Germinal center (tissue), 1 donor: Measurements from ENCODE around the gene NSUN7.
A peak's percentile ranks its signal among the peaks of the same experiment; 100 is the strongest.
"Not testable (repeated sequence)": the region's sequence is repeated elsewhere in the genome, so short reads cannot be mapped to it uniquely, and the experiment has no call there.

Experiments
- DNase-seq: peaks from one replicate; pipeline ENCODE4 v3.0.0; 2012; ENCODE audit warnings: mixed read lengths, low spot score

NSUN7 gene, protein sequence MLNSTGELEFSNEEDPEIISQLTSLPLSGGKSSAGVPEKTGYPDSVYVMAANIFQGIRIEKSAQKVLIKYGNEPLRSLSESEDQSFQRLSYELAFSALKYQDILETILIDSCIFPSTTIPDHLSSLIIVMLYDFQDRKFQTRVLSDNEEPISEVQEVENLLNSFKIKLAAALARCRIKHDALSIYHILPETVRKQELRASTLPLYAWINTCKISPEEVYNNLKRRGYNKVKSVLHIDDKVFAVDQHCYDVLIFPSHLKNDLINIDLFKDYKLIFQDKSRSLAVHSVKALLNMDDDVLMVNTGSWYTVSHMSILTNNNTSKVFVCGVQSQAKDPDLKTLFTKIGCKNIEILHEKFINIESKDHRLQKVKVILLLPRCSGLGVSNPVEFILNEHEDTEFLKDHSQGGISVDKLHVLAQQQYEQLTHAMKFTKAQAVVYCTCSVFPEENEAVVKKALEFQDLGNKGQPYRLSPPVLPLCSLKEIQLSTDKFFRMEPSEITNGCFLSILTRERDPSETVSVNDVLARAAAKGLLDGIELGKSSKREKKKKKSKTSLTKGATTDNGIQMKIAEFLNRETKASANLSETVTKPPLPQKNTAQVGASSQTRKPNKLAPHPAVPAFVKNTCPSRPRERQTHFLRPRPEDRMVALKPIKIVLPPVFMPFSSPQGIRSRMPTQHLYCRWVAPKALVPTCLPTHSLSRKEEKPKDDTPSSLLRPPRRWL

DNA sequence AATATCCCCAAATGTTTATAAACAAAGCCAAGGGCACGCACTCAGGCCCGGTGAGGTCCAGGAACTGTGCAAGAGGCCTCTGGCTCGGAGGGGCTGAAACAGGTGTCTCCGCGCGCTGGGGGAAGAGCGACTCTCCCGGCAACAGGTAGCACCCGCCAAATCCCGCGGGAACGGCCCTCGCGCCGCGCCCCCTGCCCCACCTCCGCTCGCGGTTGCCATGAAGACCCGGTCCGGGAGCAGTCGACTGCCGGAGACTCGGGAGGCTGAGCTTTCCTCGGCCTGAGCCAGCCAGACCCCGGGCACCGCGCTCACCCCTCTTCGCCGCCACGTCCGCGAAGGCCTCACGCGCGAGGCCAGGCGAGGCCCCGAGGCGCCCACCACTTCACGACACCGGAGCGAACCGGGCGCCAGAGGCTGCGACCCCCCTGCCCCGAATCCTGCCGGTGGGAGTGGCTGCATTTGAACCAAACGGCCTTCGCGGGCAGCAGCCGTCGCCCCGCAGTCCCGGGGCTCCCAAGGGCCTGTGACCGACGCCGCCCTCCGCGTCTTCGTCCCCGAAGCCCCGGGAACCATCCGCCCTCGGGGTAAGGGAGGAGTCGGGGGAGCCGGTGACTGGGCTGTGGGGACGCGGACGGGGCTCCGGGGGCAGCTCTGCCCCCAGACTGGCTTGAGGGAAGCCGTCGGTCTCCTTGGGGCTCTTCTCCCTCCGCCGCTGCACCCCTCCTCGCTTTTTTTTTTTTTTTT is at the start of gene NSUN7:
Gene NSUN7 (plus strand): TSS at position 239 of the 744 bp plus-strand sequence. CDS start 739 bp downstream, outside the sequence.
- DNase-seq, result peak; percentile 37

DNA sequence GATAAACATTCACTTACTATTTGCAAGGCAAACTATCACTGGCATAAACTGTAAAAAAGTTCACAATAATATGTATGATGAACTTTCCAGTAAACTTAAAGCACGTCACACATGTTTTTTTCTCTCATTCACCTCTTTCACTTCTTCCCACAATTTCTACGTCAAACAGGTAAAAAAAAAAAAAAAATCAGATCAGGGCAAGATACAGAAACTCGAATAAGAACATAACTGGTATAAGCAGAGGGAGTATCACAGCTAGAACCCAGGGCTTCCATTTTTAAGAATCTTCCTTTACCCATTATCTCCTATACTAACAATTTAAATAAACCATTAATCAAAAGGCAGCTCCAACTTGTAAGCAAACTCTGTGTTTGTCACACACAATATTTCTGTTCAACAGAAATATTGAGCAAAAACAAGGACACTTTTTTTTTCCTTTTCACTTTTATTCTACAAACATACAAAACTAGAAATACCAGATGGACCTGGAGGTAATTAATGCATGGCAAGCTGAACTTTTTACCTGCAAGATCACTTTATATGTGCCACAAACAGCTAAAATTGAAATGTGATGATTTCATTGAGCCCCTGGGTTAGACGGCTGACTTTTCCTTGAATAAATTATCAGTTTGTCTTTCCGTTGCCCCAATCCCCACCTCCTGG is 47.5 kb upstream of the NSUN7 start:
- DNase-seq, result no peak

DNA sequence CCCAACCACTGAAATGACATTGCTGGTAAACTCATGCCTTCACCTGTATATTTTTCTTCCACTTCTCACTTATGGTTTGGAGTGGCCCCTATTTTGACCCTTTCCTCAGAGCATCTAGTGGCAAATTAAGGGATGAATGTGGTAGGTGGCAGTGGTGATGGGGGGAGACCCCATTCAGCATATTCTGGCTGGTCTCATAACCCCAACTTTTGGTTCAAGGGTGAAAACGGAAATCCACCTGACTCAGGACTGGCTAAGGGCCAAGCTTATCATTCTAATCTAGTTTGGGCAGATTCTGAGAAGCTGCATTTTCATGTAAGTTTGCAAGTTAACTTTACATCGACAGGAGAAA is 47.0 kb upstream of the NSUN7 start:
- DNase-seq, result no peak

DNA sequence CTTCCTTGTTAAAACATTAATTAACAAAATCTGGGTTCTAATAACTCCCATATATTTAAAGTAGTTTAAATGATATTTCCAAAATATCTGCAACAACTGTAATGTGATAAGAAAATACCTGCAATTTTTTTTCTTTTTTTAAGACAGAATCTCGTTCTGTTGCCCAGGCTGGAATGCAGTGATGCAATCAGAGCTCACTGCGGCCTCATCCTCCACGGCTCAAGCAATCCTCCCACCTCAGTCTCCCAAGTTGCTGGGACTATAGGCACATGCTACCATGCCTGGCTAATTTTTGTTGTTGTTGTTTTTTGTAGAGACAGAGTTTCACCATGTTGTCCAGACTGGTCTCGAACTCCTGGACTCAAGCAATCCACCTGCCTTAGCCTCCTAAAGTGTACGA is 45.7 kb upstream of the NSUN7 start:
- DNase-seq, result no peak

DNA sequence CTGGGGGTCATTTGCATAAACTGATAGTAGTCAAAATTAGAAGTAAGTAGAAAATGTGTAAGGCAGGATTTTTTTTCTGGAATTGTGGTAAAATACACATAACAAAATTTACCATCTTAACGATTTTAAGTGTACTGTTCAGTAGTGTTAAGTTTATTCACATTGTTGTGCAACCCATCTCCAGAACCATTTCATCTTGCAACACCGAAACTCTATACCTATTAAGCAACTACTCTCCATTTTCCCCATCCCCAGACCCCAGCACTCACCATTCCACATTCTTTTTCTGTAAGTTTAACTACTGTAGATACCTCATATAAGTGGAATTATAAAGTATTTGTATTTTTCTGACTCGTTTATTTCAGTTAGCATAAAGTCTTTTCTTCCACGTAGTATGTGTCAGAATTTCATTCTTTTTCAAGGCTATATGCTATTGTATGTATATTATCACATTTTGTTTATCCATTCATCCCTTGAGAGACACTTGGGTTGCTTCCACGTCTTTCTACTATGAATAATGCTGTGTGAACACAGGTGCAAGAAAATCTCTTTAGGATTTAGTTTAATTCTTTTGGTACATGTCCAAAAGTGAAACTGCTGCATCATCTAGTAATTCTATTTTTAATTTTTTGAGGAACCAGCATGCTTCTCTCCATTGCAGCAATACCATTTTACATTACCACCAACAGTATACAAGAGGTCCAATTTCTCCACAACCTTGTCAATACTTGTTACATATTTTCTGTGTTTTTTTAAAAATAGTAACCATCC is 39.1 kb upstream of the NSUN7 start:
- no peak for DNase-seq

DNA sequence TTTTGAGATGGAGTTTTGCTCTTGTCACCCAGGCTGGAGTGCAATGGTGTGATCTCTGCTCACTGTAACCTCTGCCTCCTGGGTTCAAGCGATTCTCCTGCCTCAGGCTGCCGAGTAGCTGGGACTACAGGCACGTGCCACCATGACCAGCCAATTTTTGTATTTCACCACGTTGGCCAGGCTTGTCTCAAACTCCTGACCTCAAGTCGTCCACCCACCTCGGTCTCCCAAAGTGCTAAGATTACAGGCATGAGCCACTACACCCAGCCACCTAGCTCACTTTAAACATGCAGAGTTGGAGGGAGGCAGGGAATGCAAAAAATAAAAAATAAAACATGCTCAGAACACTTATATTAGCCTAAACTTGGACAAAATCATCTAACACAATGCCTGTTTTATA is 36.8 kb upstream of the NSUN7 start:
- DNase-seq, result not testable (repeated sequence)

DNA sequence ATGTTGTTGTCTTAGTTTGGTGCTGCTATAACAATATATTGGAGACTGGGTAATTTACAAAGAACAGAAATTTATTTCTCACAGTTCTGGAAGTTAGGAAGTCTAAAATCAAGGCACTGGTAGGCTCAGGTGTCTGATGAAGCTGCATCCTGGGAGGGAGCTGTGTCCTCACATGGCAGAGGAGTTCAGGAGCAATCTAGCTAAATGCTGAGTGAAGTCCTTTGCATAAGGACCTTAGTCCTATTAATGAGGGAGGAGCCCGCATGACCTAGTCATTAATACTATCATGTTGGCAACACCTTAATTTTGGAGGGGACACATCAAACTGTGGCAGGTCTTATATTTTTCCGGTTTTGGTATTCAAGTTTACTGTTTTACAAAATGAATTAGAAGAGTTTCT is 36.0 kb upstream of the NSUN7 start:
- no peak for DNase-seq

DNA sequence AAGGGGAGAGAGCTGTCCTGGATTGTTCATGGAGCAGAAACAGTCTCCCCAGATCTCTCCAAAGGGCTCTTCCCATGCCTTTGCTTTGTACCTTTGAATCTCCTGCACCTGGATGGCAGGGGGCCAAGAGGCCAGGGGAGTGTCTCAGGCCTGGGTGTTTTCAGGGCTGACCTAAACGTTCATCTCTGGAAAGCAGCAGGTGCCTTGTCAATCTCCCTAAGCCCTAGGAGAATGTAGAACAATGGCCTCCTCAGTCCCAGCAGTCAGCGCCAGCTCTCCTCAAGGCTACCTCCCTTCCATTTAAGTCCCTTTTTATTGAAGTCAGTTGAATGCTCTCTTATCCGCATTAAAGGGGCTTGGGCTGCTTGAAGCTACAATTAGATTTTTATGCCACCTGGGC is 31.2 kb upstream of the NSUN7 start:
- DNase-seq, result no peak

DNA sequence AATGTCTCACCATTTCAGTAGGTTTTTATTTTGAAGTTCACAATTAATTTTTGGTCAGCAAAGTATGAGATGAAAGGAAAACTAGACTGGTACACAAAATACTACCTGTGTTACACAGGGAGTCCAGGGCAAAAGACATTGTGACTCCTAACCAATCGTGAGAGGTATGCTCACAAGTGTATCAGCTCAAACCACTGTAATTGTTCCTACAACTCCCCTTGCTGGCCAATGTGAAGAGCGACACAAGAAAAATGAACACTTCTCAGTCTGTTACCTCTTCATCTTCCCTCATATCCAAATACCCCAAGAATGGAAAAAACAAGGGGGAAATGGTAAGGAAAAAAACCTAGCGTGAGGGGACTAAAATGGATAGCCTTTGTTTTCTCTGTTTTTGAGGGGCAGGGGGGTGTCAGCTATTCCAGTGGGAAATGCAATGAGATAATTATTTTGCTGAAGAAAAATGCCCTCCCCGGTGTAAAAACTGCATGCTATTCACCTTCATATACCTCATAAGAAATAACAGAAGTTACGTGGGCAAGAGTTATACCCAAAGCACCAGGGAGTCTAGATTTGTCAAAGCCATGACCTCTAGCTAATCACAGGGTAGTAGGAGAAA is 30.6 kb upstream of the NSUN7 start:
- peak; percentile 14 for DNase-seq

DNA sequence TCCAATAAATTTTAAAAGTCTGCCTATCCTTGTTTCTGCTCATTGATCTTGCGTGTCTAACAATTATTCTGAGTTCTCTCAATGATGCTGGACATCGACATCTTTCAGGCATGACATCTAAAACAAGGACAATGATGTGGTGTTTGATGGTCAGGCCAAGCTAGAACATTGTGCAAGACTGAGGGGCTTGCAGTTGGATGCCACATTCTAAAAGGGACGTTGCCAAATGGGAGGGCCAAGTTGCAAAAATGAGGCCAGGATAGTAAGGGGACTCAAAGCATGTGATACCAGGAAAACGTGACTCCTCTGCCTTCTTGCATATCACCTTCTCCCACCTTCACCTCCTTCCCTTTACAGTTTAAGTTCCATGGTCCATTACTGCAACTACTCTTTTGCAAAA is 29.4 kb upstream of the NSUN7 start:
- no peak for DNase-seq

DNA sequence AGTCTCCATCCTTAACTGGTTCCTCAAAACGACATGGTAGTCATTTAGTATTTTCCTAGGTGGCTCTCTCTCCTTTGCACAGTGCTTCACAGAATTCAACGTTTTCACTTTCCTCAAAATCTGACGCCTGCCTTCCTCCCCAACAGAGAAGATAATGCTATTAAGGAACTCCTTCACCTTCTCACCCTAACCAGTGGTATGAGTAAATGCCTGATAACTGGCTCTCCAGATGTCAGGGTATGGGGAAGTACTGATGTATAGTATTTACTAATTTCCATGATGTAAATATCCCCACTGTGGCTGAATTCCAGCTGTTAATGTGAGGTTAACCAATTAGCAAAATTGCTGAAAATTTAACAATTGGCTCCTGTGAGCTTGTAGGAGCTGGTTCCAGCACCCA is 28.8 kb upstream of the NSUN7 start:
- no peak for DNase-seq

DNA sequence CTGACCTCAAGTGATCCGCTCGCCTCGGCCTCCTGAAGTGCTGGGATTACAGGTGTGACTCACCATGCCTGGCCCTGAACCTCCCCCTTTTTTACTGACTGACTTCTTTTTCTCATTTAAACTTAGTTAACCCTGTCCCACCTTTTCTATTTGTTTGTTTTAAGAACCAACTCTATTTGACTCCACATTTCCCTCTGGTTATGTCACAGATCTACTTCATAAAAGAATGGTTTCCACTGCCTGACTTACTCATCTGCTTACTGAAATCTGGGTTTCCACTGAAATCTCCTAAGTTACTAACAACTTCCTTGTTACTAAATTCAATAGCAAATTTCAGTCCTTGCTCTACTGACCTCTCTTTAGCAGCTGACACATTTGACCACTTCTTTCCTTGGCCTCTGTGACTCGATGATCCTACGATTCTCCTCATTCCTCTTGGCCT is 28.0 kb upstream of the NSUN7 start:
- DNase-seq, result no peak

DNA sequence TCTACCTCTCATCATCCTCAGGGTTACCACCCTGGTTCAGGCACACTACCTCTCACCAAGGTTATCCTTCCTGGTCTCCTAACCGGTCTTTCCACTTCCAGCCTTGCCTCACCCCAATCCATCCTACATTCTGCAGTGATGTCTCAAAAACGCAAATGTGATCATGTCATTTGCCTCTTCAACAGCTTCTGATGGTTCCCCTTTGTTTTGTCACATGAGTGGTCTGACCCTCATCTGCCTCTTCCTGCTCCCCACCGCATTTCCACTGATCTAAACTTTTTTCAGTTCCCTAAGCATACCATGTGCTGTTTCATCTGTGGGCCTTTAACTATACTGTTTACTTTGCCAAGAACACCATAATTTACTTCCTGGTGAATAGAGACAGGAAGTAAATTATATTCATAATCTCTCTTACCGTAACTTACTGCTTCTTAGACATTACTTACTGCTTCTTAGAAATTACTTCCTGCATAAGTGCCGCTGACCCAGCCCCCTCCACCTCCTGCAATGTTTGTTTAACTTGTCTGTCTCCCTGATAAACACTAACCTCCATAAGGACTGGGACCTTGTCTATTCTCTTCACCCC is 27.1 kb upstream of the NSUN7 start:
- DNase-seq, result peak; percentile 26

DNA sequence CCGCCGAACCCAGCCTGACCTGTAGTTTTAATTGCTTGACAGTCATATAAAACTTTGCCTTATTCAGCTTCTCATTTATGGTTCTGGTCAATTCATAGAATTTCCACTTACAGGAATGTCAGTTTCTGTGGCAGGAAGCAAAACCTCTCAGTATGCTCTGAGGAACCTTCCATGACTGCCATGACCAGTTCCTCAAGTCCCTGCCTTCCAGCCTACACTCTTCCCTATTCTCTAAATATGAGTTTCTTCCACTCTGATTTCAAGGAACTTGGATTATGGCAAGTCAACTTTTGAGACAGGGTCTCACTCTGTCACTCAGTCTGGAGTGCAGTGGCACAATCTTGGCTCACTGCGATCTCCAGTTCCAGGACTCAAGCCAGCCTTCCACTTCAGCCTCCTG is 26.0 kb upstream of the NSUN7 start:
- DNase-seq, result no peak

DNA sequence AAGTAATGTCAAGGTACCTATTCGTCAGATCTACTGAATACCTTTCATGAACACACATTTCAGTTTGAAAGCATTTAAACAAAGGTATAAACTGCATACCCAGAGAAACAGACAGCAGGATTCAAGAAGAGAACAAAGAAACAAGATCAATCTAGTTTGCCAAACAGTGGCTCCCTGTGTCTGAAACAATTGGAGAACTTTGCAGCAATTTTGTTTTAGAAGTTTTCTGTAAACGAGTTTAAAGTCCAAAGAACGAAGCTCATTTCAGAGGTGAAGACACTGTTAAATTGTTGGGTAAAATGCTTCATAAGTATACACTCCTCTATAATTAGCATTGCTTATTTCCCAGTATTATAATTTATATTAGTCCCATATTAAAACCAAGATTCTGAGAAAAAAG is 21.4 kb upstream of the NSUN7 start:
- no peak for DNase-seq

DNA sequence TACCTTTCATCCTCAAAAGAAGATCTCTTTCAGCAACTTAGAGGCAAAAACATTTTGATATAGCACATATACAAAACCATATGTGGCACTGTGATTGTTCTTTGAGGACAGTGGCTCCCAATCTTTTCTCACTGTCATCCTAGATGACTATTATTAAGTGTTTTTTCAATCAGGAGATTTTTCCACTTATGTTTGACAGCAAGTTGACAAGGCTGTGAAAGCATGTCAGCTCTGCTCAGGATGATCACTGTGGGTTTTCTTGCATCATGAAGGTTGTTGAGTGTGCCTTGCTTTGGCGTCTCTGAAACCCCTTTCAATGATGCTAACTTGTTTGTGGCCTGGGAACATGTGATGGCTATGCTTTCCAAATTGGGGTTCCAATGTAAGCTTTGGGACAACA is 20.2 kb upstream of the NSUN7 start:
- no peak for DNase-seq

DNA sequence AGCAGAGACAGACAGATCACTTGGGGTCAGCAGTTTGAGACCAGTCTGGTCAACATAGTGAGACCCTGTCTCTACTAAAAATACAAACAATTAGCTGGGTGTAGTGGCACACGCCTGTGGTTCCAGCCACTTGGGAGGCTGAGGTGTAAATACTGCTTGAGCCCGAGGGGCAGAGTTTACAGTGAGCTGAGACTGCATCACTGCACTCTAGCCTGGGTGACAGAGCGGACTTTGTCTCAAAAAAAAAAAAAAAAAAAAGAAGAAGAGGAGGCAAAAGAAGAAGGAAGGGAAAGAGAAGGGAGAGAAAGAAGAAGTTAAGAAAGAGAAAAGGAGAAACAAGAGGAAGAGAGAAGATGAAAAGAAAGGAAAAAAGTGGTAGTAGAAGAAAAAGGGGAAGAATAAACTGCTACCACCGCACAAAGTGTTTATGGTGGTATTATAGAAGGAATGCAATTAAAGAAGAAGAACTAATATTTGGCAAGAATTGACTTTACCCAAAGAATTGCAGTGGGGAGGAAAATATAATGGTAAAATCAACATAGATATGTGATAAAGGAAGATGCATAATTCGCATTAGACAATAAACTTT is 19.6 kb upstream of the NSUN7 start:
- DNase-seq, result no peak

DNA sequence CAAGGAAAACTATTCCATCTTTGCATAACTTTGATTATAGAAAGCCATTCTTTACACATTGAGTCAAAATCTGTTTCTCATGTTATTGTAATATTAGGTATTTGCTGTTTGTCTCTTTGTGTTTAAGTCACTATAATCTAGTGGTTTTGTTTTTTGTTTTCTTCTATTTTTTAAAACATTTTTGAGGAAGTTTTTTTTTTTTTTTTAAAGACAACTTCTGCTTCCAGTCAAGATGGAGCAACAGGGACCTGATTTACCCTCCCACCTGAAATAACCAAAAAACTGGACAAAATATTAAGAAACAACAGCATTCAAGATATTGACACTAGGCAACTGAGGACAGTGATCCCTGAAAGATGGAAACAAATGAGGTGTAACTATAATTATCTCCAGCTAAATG is 18.4 kb upstream of the NSUN7 start:
- DNase-seq, result no peak

DNA sequence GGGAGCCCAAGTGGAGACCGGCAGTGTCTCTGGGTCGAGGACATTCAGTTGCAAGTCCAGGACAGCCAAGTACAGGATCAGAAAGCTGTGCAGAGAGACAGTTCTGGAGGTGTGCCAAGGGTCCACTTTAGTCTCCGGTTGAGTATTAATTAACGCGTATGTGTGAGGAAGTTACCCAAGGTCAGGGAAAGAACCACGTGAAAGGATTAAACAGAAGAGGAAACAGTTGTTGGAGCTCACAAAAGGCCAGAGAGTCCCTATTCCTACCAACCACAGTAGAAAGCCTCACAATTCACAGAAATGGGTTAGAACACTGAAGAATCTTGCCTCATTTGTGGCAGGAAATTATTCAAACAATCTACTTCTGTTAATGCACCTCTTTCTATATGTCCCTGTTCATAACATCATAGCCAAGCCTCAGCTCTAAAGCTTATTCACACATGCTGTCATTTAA is 17.9 kb upstream of the NSUN7 start:
- DNase-seq, result no peak

DNA sequence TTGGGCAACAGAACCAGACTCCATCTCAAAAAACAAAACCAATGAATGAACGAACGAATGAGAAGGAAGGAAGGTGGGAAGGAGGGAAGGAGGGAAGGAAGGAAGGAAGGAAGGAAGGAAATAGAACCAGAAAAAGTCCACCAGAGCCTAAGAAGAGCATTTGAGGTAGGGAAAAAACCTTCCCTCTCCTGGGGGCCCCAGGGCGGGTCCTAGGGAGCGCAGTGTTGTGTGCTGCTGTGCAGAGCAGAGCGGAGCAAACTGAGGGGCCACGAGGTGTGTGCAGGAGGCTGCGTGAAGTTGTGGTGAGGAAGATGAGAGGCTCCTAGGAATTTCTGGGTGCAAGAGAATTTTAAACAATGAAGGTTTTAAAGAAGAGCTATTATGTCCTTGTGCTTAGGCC is 16.0 kb upstream of the NSUN7 start:
- no peak for DNase-seq
